NOMO-1 treated with dmso at 0.1 percent for 144 hours (cell line): Measurements from ENCODE around the gene AMZ2.
A peak's percentile ranks its signal among the peaks of the same experiment; 100 is the strongest.
"Not testable (repeated sequence)": the region's sequence is repeated elsewhere in the genome, so short reads cannot be mapped to it uniquely, and the experiment has no call there.

Experiments
- DNase-seq: peaks from one replicate; lab custom pipeline; 2025; ENCODE audit not compliant: unreplicated experiment; lab: John Stamatoyannopoulos, UW

Gene AMZ2

DNA sequence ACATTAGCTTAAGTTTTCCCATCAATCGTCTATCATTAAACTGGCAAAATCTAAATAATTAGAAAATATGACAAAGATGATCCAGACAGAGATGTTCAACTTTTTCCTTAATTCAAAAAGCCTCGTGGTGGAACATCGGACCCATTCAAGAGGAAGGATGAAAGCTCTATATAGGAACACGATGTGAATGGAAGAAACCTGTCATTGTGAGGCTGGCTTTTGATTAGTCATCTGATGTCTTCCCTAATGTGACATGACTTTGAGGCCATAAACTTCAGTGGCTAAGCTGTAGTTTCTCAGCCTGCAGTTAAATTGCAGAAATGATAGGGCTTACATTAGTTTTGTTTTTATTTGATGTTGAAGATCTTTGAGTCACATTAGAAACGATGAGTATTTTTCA, 1.0 kb downstream of the AMZ2 start:
- DNase-seq = no peak

GRCh38 chr17:68249354-68249765, 1.5 kb downstream of the AMZ2 start:
- no peak for DNase-seq

DNA sequence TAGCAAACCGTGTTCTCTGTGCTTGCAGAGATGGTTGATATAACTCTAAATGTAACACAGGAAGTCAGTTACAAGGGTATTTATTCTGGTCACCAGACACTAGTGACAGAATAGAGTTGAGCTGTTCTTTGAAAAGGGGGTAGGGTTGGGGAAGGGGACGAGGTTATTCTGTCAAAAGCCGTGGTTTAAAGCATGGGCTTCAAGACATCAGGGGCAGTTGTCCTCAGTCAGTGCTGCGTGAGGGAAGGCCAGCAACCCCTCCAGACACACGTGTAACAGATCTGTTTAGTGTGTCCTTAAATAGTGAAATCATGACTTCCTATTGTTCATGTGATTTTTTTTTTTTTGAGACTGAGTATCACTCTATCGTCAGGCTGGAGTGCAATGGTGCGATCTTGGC, 5.6 kb downstream of the AMZ2 start:
- not testable (repeated sequence) for DNase-seq

DNA sequence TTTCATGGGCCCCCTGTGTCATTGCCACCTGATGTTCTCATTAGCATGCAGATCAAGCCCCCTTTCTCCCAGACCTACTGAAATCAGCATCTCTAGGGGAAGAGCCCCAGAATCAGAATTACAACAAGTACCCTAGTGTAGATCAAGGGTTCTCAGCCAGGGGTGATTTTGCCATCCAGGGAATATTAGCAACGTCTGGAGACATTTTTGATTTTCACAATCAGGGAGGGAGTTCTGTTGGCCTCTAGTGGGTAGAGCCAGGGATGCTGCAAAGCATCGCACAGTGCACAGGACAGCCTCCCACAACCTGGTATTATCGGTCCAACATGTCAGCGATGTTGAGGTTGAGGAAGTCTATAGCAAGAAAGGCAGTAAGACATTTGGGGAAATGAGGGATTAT, 7.3 kb downstream of the AMZ2 start:
- peak; percentile 30 for DNase-seq

DNA sequence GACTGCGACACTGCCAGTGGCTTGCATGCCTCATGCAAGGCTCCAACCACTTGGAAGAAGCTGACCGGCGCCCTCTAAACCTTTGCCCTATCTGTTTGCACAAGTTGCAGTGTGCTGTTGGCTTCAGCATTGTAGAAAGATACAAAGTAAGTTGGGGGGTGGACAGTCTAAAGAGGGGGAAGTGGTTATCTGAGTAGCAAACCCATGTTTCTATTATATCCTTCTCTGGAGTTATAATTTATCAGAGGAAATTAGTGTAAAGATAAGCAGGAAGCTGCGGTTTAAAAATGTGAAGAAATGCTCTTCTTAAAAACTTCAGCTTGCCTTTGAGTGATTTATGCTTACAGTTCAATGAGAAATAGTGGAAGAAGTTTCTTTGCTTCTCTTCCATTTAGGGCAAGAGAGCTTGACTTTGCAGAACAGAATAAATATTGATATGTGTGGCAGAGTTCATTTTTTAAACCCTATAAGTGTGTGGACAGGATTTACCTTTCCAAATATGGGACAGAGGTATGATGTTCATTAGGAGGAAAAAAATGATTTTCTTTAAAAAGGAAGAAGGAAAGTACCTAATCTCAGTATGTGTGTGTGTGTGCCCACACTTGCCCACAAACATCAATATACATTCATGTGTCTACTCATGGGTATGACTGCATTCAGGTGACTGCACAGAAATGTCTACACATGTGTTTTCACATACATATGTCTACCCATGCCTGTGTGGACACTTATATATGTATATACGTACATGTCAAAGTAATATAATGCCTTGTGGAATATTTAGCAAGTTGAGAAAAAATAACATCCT, 8.1 kb downstream of the AMZ2 start:
- DNase-seq = peak; percentile 82

GRCh38 chr17:68256701-68257100, 8.9 kb downstream of the AMZ2 start:
- not testable (repeated sequence) for DNase-seq

- DNase-seq = no peak
These were observed 10.1 kb downstream of the AMZ2 start for GRCh38 chr17:68257934-68258333.

- peak; percentile 28 for DNase-seq
These were observed 11.2 kb downstream of the AMZ2 start for GRCh38 chr17:68258890-68259647.

DNA sequence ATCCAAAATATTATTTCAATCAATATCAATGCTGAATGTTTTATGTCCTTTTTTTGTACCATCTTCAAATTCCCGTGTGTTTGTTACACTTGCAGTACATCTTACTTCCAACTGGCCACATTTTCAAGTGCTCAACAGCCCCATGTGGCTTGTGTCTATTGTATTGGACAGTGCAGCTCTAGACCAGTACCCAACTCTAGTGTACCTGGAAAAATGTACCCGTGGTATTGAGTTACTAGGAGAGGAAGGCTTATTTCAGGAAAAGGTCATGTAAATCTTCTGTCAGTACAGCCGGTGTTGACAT, 11.8 kb downstream of the AMZ2 start:
- DNase-seq = not testable (repeated sequence)

GRCh38 chr17:68260051-68260762, 12.4 kb downstream of the AMZ2 start:
- no peak for DNase-seq

DNA sequence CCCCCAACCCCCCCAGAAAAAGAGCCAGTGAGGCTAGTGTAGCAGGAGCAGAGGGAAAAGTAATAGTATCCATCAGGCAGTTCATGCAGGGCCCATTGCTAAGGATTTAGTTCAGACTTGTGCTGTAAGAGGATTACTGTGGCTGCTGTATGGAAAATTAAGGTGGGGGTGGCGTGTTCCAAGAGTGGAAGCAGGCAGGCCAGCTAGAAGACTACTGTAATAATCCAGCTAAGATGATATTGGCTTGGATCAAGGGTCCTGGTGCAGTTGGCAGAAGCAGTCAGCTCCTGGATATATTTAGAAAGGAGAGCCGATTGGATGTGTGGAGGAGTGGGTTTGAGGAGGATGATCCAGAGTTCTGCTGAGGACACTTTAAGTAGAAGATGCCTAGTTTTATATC, 14.6 kb downstream of the AMZ2 start:
- not testable (repeated sequence) for DNase-seq

DNA sequence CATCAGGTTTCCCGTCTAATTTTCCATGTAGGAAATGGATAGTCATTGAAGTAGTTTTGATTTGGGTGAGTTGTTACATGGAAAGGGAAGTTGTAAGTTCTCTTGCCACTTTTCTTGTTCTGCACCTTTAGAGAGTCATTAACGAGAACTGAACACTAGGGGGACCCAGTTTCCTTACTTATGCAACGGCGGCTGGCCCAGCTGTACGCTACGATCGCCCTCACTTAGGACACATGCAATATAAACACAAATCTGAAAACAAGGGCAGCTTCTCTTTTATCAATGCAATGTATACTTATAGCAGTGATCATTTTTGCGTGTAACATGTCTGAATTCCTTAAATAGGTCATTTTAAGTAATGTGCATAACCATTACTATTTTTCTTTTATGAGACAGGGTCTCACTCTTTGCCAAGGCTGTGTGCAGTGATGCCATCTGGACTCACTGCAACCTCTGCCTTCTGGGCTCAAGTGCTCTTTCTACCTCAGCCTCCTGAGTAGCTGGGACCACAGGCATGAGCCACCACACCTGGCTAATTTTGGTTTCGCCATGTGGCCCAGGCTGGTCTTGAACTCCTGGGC, 15.3 kb downstream of the AMZ2 start:
- DNase-seq = peak; percentile 31

- DNase-seq = not testable (repeated sequence)
These were observed 18.0 kb downstream of the AMZ2 start for GRCh38 chr17:68265833-68266232.

- DNase-seq = no peak
These were observed 25.9 kb downstream of the AMZ2 start for GRCh38 chr17:68273722-68274121.

DNA sequence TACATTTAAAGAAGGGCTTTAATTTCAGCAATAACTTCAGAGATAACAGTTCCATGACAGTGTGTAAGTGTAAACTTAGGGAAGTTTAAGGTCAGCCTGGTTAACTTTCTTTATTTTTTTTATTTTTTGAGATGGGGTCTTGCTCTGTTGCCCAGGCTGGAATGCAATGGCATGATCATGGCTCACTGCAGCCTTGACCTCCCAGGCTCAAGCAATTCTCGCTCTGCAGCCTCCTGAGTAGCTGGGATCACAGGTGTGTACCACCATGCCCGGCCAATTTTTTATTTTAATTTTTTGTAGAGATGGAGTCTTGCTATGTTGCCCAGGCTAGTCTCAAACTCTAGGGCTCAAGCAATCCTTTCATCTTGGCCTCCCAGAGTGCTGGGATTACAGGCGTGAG, 28.5 kb downstream of the AMZ2 start:
- not testable (repeated sequence) for DNase-seq

DNA sequence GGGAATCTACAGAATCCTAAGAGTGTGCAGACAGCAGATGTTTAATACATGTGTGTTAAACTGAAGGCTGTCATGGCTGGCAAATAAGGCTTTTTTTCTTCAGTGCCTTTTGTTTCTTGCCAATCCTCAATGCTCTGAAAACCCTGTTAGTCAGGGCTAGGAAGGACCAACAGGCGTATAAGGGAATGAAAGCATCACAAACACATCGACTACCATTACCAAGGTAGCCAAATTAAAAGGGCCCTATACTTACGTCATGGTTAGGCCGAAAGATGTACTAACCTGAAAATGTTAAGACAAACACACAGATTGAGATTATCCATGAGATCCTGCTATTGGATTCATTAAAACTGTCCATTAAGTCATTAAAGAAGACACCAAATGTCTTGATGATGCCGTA, 30.0 kb downstream of the AMZ2 start:
- DNase-seq = no peak

DNA sequence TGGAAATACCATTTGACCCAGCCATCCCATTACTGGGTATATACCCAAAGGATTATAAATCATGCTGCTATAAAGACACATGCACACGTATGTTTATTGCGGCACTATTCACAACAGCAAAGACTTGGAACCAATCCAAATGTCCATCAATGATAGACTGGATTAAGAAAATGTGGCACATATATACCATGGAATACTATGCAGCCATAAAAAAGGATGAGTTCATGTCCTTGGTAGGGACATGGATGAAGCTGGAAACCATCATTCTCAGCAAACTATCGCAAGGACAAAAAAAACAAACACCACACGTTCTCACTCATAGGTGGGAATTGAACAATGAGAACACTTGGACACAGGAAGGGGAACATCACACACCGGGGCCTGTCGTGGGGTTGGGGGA, 34.1 kb downstream of the AMZ2 start:
- DNase-seq = not testable (repeated sequence)

- peak; percentile 29 for DNase-seq
These were observed 40.5 kb downstream of the AMZ2 start for GRCh38 chr17:68288375-68288774.

DNA sequence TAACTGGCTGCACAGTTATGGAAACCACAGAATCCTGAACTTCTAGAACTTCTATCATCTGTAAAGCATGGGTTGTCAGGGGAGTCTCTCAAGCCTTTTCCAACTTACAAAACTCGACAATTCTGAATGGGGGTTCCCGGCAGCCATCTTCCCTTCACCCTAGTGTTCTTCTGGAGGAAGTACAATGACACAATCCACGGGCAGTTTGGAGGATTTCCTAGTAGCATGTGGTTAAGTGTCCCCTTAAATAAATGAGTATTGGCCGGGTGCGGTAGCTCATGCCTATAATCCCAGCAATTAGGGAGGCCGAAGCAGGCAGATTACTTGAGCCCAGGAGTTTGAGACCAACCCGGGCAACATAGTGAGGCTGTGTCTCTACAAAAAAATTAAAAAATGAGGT, 41.0 kb downstream of the AMZ2 start:
- DNase-seq = peak; percentile 25

DNA sequence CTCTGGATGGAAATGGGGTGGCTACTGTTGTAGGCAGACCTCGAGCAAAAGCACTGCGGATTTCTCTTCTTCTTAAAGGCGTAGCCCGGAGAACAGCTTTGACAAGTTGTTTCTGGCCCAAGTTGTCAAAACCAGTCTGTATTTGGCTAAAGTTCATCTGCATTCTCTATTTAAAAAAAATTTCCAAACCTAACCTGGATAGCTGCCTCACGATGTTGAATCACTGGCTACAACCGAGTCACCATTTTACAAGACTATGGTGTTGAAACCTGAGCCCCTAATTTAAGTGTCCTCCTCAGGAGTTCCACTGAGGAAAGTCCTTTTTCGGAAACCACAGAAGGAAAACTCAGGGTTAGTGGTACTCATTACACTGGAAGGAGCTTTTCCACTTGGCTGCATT, 41.6 kb downstream of the AMZ2 start:
- no peak for DNase-seq

- no peak for DNase-seq
These were observed 42.1 kb downstream of the AMZ2 start for GRCh38 chr17:68289936-68290267.
